GM12872 (cell line): ENCODE data around the gene NEK11.

Experiments used
- CTCF ChIP-seq: IDR thresholded peaks from 3 replicates; pipeline ENCODE4 v1.5.1; 2011; ENCODE audit warnings: low read depth, mild to moderate bottlenecking, low read length, moderate library complexity; ENCODE audit not compliant: insufficient read depth

NEK11 gene

GRCh38 chr3:131224886-131225550 lies 198.3 kb downstream of the NEK11 start:
- TF ChIP-seq CTCF, result no peak

- no peak for TF ChIP-seq CTCF
Observed at GRCh38 chr3:131228522-131228921, 201.8 kb downstream of the NEK11 start.

- 0 out of 3 replicates have a peak, but pooled peaks have one; percentile 3 for TF ChIP-seq CTCF
Observed at GRCh38 chr3:131231710-131232389, 205.2 kb downstream of the NEK11 start.

- no peak for TF ChIP-seq CTCF
Observed at GRCh38 chr3:131232711-131233267, 206.1 kb downstream of the NEK11 start.

- no peak for TF ChIP-seq CTCF
Observed at GRCh38 chr3:131233900-131234668, 207.4 kb downstream of the NEK11 start.

- no peak for TF ChIP-seq CTCF
Observed at GRCh38 chr3:131236421-131236820, 209.7 kb downstream of the NEK11 start.

- TF ChIP-seq CTCF, result no peak
Observed at GRCh38 chr3:131238496-131238895, 211.8 kb downstream of the NEK11 start.
